Measurements from ENCODE around the gene STK16. TPM values are rescaled to one million over a fixed set of nuclear protein-coding genes. Genes with fewer than 3 reads are reported as not detected.

STK16 gene
- total and polyA plus RNA-seq, 2 of the 13 experiments (the other 11 are each of a cell fraction or from before 2014, with no cell fraction given), result 28.0 to 50.9 TPM

DNA sequence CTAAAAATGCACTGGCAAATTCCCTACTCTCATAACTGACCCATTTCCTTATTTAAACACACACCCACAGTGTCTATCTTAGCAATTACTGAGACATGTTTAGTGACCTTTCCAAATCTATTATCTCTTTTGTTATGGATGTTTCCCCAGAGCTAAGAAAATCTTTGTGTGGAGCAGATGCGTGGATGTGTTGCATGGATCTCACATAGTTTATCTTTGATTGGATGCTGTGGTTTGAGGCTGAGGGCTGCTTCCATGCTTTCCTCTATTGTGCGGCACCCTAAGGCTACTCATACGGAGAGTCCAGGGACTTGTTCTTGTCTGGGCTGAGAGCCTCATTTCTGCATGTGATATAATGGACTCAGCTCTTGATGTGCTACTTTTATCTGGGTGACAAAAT lies 10.9 kb upstream of the STK16 start:
- H2AFZ ChIP-seq (ENCODE audit: low read length), result no peak overlapping the region
- no peak overlapping the region for H3K4me2 ChIP-seq (ENCODE audit: low read depth, low read length)
- WGBS (ENCODE audit: low lambda C conversion rate), result 98% methylated on average over 3 of the region's 3 CpGs
- ChIA-PET CTCF (ENCODE audit: low intra/inter-chr PET ratio, low total read pairs) (no interaction called here), POLR2A (interaction anchor here (0.9 to 1.8 kb wide), 2 partner anchors 11 to 15 kb away, joined by 3 to 11 read pairs; partner anchors contain the start of genes GLB1L and STK16)
- TF ChIP-seq NBN (conservative IDR thresholded peaks at IDR 0.05) (no peak), ZNF850 (CRISPR knock-in tag; conservative IDR thresholded peaks at IDR 0.05) (no peak), ZNF329 (CRISPR knock-in tag; IDR thresholded peaks at IDR 0.05; ENCODE audit: low read depth) (no peak)
- TF ChIP-seq, protein P1, sequence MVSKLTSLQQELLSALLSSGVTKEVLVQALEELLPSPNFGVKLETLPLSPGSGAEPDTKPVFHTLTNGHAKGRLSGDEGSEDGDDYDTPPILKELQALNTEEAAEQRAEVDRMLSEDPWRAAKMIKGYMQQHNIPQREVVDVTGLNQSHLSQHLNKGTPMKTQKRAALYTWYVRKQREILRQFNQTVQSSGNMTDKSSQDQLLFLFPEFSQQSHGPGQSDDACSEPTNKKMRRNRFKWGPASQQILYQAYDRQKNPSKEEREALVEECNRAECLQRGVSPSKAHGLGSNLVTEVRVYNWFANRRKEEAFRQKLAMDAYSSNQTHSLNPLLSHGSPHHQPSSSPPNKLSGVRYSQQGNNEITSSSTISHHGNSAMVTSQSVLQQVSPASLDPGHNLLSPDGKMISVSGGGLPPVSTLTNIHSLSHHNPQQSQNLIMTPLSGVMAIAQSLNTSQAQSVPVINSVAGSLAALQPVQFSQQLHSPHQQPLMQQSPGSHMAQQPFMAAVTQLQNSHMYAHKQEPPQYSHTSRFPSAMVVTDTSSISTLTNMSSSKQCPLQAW (CRISPR knock-in tag; IDR thresholded peaks at IDR 0.05), result no peak
- TF ChIP-seq, protein P2, sequence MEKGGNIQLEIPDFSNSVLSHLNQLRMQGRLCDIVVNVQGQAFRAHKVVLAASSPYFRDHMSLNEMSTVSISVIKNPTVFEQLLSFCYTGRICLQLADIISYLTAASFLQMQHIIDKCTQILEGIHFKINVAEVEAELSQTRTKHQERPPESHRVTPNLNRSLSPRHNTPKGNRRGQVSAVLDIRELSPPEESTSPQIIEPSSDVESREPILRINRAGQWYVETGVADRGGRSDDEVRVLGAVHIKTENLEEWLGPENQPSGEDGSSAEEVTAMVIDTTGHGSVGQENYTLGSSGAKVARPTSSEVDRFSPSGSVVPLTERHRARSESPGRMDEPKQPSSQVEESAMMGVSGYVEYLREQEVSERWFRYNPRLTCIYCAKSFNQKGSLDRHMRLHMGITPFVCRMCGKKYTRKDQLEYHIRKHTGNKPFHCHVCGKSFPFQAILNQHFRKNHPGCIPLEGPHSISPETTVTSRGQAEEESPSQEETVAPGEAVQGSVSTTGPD (CRISPR knock-in tag; IDR thresholded peaks at IDR 0.05), result no peak
- H3K36me3 ChIP-seq (replicated peaks in 1 of 2; ENCODE audit: control insufficient read depth in 1 of 2, insufficient read depth in 2 of 2, low read length in 2 of 2), result peaks cover 44 to 67% of the 10 kb centered on the region in 2 experiments
- no peaks in the 10 kb centered on the region; a peak in 1 of 5 replicates for H3K27me3 ChIP-seq (ENCODE audit: control insufficient read depth in 1 of 2, insufficient read depth in 2 of 2, low read length in 2 of 2)
- H3K9me3 ChIP-seq (ENCODE audit: low read length), result no peaks in the 10 kb centered on the region
- BruUV-seq (replicated peaks), result no TSS peak
- no peak for ATAC-seq
- DNase-seq (ENCODE audit: low spot score), result no peak
- intact Hi-C loops (cut with micrococcal nuclease; ENCODE audit: unreplicated experiment) (no loop called here), in situ Hi-C loops (cut with HindIII; ENCODE audit: extremely low pct_ligation_motif_present, low pct_unique_long_range_greater_than_20kb) (no loop called here)
- H4K20me1 ChIP-seq (ENCODE audit: insufficient read depth, low read length), result no peaks in the 10 kb centered on the region
- no peak for FAIRE-seq
- H3K4me3 ChIP-seq (replicated peaks in 1 of 3; ENCODE audit: insufficient read depth in 1 of 3, low read depth in 2 of 3, low read length in 3 of 3), result no peak overlapping the region
- peaks cover 22% of the 10 kb centered on the region for H3K4me1 ChIP-seq (ENCODE audit: insufficient read depth, low read length)
- H3K27ac ChIP-seq (ENCODE audit: extremely low read length, insufficient read depth, low read length), result no peak overlapping the region
- no peak overlapping the region for H3K9ac ChIP-seq (ENCODE audit: insufficient read depth, low read depth, low read length)
- H3K79me2 ChIP-seq (ENCODE audit: insufficient read depth, low read length), result peaks cover 25% of the 10 kb centered on the region
